DMS153 treated with DMSO at 0.1 percent for 48 hours (cell line): ENCODE measurements around the gene RPS25.
"Not testable (repeated sequence)": the region's sequence is repeated elsewhere in the genome, so short reads cannot be mapped to it uniquely, and the experiment has no call there.

ENCODE experiments used
- DNase-seq: peaks from one replicate; lab custom pipeline; 2025; ENCODE audit not compliant: unreplicated experiment; lab: John Stamatoyannopoulos, UW

RPS25 gene

GRCh38 chr11:119039471-119039870 lies 21.3 kb upstream of the RPS25 start:
- not testable (repeated sequence) for DNase-seq

GRCh38 chr11:119038884-119039283 lies 20.7 kb upstream of the RPS25 start:
- DNase-seq: no peak

- no peak for DNase-seq
Observed at GRCh38 chr11:119034813-119035212, 16.7 kb upstream of the RPS25 start.

- not testable (repeated sequence) for DNase-seq
Observed at GRCh38 chr11:119033421-119033820, 15.3 kb upstream of the RPS25 start.

GRCh38 chr11:119031912-119032280 lies 13.8 kb upstream of the RPS25 start:
- no peak for DNase-seq

- DNase-seq: peak; percentile 88
Observed at GRCh38 chr11:119030329-119031047, 12.3 kb upstream of the RPS25 start, which contains the start of gene SLC37A4. TSS of gene SLC37A4 (minus strand) at chr11:119030877.

GRCh38 chr11:119030029-119030328 lies 11.8 kb upstream of the RPS25 start:
- DNase-seq: no peak

GRCh38 chr11:119029340-119030028 lies 11.3 kb upstream of the RPS25 start:
- no peak for DNase-seq

- DNase-seq: no peak
Observed at GRCh38 chr11:119029069-119029339, 10.9 kb upstream of the RPS25 start.

- DNase-seq: no peak
Observed at GRCh38 chr11:119028346-119029068, 10.4 kb upstream of the RPS25 start.

- DNase-seq: no peak
Observed at GRCh38 chr11:119027561-119028345, 9.6 kb upstream of the RPS25 start.

- no peak for DNase-seq
Observed at GRCh38 chr11:119026970-119027369, 8.8 kb upstream of the RPS25 start.

- no peak for DNase-seq
Observed at GRCh38 chr11:119025978-119026766, 8.0 kb upstream of the RPS25 start.

- no peak for DNase-seq
Observed at GRCh38 chr11:119025541-119025940, 7.4 kb upstream of the RPS25 start.

GRCh38 chr11:119025099-119025473 lies 6.9 kb upstream of the RPS25 start:
- no peak for DNase-seq

- DNase-seq: no peak
Observed at GRCh38 chr11:119024430-119025098, 6.4 kb upstream of the RPS25 start.

GRCh38 chr11:119023741-119024140 lies 5.6 kb upstream of the RPS25 start:
- no peak for DNase-seq

GRCh38 chr11:119021631-119022030 lies 3.5 kb upstream of the RPS25 start:
- DNase-seq: no peak

GRCh38 chr11:119019996-119020395 lies 1.9 kb upstream of the RPS25 start:
- no peak for DNase-seq

- DNase-seq: not testable (repeated sequence)
Observed at GRCh38 chr11:119017377-119017776, 766 bp downstream of the RPS25 start.
